Fibroblast of lung (primary cell): ENCODE data around the gene FBXO17. TPM values are rescaled to one million over a fixed set of nuclear protein-coding genes. Genes with fewer than 3 reads are reported as not detected.

Source experiments
- DNase-seq, 2 donors: peaks; one replicate each; pipeline versions ENCODE4 v3.0.0 to v3.0.0-alpha.2; 2010; ENCODE audit warnings: low read depth in 2 of 2
- H2AFZ ChIP-seq: 2 replicates; pipeline ENCODE4 v1.5.1; 2012; ENCODE audit warnings: low read length, control low read depth, inconsistent platforms
- H3K27ac ChIP-seq: 2 replicates; pipeline ENCODE4 v1.5.1; 2011; ENCODE audit warnings: low read length, control low read depth; ENCODE audit not compliant: insufficient read depth
- H3K27me3 ChIP-seq: 2 replicates; pipeline ENCODE4 v1.5.1; 2011; ENCODE audit warnings: mild to moderate bottlenecking, low read length; ENCODE audit not compliant: control insufficient read depth, insufficient read depth
- H3K36me3 ChIP-seq: 2 replicates; pipeline ENCODE4 v1.5.1; 2011; ENCODE audit warnings: low read length; ENCODE audit not compliant: control insufficient read depth, insufficient read depth
- H3K4me1 ChIP-seq: 2 replicates; pipeline ENCODE4 v1.5.1; 2011; ENCODE audit warnings: low read length; ENCODE audit not compliant: control insufficient read depth, insufficient read depth; ENCODE audit errors: extremely low read depth
- H3K4me2 ChIP-seq: 2 replicates; pipeline ENCODE4 v1.5.1; 2011; ENCODE audit warnings: low read length, control low read depth; ENCODE audit not compliant: insufficient read depth; ENCODE audit errors: extremely low read depth
- H3K4me3 ChIP-seq, 4 experiments: fragments of 200-600 bp in 1 of 4; sonication (generic) in 1 of 4; replicated peaks in 1 of 4; 2 replicates each; pipeline ENCODE4 v1.5.1; 2011 to 2016; ENCODE audit warnings: low read length in 4 of 4, low read depth in 3 of 4, mild to moderate bottlenecking in 3 of 4, control low read depth in 2 of 4, inconsistent platforms in 1 of 4, mixed read lengths in 1 of 4; ENCODE audit not compliant: insufficient read depth in 1 of 4; ENCODE audit errors: control extremely low read depth in 1 of 4
- H3K79me2 ChIP-seq: 2 replicates; pipeline ENCODE4 v1.5.1; 2012; ENCODE audit warnings: mild to moderate bottlenecking, low read length, inconsistent platforms; ENCODE audit not compliant: control insufficient read depth, insufficient read depth
- H3K9ac ChIP-seq: 2 replicates; pipeline ENCODE4 v1.5.1; 2011; ENCODE audit warnings: mild to moderate bottlenecking, low read length, control low read depth; ENCODE audit not compliant: insufficient read depth
- H3K9me3 ChIP-seq: 2 replicates; pipeline ENCODE4 v1.5.1; 2012; ENCODE audit warnings: low read depth, low read length; ENCODE audit not compliant: control insufficient read depth, insufficient read depth
- H4K20me1 ChIP-seq: 2 replicates; pipeline ENCODE4 v1.5.1; 2011; ENCODE audit warnings: low read length; ENCODE audit not compliant: control insufficient read depth, insufficient read depth; ENCODE audit errors: extremely low read depth
- EZH2 ChIP-seq: IDR thresholded peaks from 2 replicates; pipeline ENCODE4 v1.5.1; 2012; ENCODE audit warnings: low read length, control low read depth, mild to moderate bottlenecking; ENCODE audit errors: missing control alignments
- polyA plus RNA-seq, 2 donors: library from polyadenylated mRNA; depleted of rRNA in 1 of 2; stranded (reverse) in 1 of 2; unstranded in 1 of 2; fragments of >200 nt; gene quantifications; 2 replicates each; pipeline ENCODE4 v1.2.1, GENCODE V29; 2011 to 2012; ENCODE audit warnings: missing spikeins in 1 of 2
- total RNA-seq: library from RNA; depleted of rRNA; stranded (reverse); fragments of >200 nt; gene quantifications from 2 replicates; pipeline ENCODE4 v1.2.1, GENCODE V29; 2014
- TF ChIP-seq, protein P1 (sequence below), 2 donors: IDR thresholded peaks in 1 of 2; conservative IDR thresholded peaks in 1 of 2; 1 replicate in 1 of 2; 2 replicates in 1 of 2; pipeline ENCODE4 v1.5.1; 2011 to 2012; ENCODE audit warnings: low read length in 2 of 2, control low read depth in 1 of 2, inconsistent platforms in 1 of 2, low read depth in 1 of 2, mild to moderate bottlenecking in 1 of 2

The FBXO17 gene
- total and polyA plus RNA-seq, 2 donors (not counting 1 experiment from before 2014, with no cell fraction given) = 10.2 to 25.8 TPM

GRCh38 chr19:38908911-38909310 lies 66.6 kb downstream of the FBXO17 start:
- Histone ChIP-seq H3K4me2 (no peak overlapping the region), H3K4me3 (no peak overlapping the region), H4K20me1 (no peaks in the 10 kb centered on the region), H3K27ac (no peak overlapping the region), H3K27me3 (peaks cover 3% of the 10 kb centered on the region), H3K9me3 (no peaks in the 10 kb centered on the region), H3K9ac (no peak overlapping the region), H3K79me2 (no peaks in the 10 kb centered on the region), H3K36me3 (peaks cover 5% of the 10 kb centered on the region), H2AFZ (no peak overlapping the region), H3K4me1 (no peaks in the 10 kb centered on the region)
- TF ChIP-seq, protein P1, sequence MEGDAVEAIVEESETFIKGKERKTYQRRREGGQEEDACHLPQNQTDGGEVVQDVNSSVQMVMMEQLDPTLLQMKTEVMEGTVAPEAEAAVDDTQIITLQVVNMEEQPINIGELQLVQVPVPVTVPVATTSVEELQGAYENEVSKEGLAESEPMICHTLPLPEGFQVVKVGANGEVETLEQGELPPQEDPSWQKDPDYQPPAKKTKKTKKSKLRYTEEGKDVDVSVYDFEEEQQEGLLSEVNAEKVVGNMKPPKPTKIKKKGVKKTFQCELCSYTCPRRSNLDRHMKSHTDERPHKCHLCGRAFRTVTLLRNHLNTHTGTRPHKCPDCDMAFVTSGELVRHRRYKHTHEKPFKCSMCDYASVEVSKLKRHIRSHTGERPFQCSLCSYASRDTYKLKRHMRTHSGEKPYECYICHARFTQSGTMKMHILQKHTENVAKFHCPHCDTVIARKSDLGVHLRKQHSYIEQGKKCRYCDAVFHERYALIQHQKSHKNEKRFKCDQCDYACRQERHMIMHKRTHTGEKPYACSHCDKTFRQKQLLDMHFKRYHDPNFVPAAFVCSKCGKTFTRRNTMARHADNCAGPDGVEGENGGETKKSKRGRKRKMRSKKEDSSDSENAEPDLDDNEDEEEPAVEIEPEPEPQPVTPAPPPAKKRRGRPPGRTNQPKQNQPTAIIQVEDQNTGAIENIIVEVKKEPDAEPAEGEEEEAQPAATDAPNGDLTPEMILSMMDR (conservative IDR thresholded peaks at IDR 0.05 in 1 of 2, IDR thresholded peaks at IDR 0.05 in 1 of 2; ENCODE audit: low read depth in 1 of 2, low read length in 2 of 2) = no peak
- TF ChIP-seq EZH2 = no peak
- no peak for DNase-seq

DNA sequence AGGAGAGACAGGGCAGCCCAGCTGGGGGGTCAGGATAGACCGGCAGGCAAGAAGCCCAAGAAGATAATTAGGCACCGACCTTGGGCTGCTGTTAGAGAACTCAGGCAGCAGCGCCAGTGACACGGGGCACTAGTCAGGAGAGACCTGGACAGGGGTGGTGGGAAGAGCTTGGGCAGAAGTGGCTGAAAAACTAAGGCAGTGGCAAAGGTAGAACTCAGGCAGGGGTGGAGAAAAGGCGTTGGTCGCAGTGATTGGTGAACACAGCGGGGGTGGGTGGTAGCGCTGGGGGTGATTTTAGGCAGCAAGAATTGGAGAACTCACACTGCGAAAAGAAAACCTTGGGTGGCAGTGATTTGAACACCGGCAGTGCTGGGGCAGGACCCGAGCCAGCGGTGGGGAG lies 67.9 kb downstream of the FBXO17 start:
- Histone ChIP-seq H3K9me3 (no peaks in the 10 kb centered on the region), H3K9ac (no peak overlapping the region), H3K4me2 (no peak overlapping the region), H3K4me1 (no peaks in the 10 kb centered on the region), H3K4me3 (no peak overlapping the region), H4K20me1 (no peaks in the 10 kb centered on the region), H3K36me3 (peaks cover 5% of the 10 kb centered on the region), H3K27ac (no peak overlapping the region), H3K79me2 (no peaks in the 10 kb centered on the region), H3K27me3 (peaks cover 3% of the 10 kb centered on the region), H2AFZ (no peak overlapping the region)
- DNase-seq = no peak
- no peak for TF ChIP-seq EZH2
- TF ChIP-seq, protein P1 (conservative IDR thresholded peaks at IDR 0.05 in 1 of 2, IDR thresholded peaks at IDR 0.05 in 1 of 2; ENCODE audit: low read depth in 1 of 2, low read length in 2 of 2) = no peak

- Histone ChIP-seq H3K4me2 (no peak overlapping the region), H3K4me1 (no peaks in the 10 kb centered on the region), H4K20me1 (no peaks in the 10 kb centered on the region), H3K4me3 (no peak overlapping the region), H2AFZ (no peak overlapping the region), H3K79me2 (no peaks in the 10 kb centered on the region), H3K9ac (no peak overlapping the region), H3K27me3 (peaks cover 3% of the 10 kb centered on the region), H3K27ac (no peak overlapping the region), H3K36me3 (peaks cover 5% of the 10 kb centered on the region), H3K9me3 (no peaks in the 10 kb centered on the region)
- DNase-seq = no peak
- no peak for TF ChIP-seq EZH2
- TF ChIP-seq, protein P1 (conservative IDR thresholded peaks at IDR 0.05 in 1 of 2, IDR thresholded peaks at IDR 0.05 in 1 of 2; ENCODE audit: low read depth in 1 of 2, low read length in 2 of 2) = no peak
Measured at GRCh38 chr19:38907227-38907626, 68.3 kb downstream of the FBXO17 start.
